HL-60 (cell line): ENCODE results near the gene CCDC87.

Experiments used
- DNase-seq, 2 experiments: peaks; one replicate each; pipeline ENCODE4 v3.0.0-alpha.2; 2010 to 2020; ENCODE audit warnings: low read depth in 1 of 2, low spot score in 1 of 2
- H3K27ac ChIP-seq: fragments of 250-450 bp; sonication (Bioruptor Pico); replicated peaks from 2 replicates; pipeline ENCODE4 v1.5.1; 2020; ENCODE audit warnings: mild to moderate bottlenecking, moderate library complexity
- H3K27me3 ChIP-seq: fragments of 250-450 bp; sonication (Bioruptor Pico); 2 replicates; pipeline ENCODE4 v1.5.1; 2021; ENCODE audit warnings: mild to moderate bottlenecking, moderate library complexity; ENCODE audit not compliant: insufficient read depth, poor library complexity, severe bottlenecking
- H3K4me3 ChIP-seq: replicated peaks from 2 replicates; pipeline ENCODE4 v1.5.1; 2011; ENCODE audit warnings: mild to moderate bottlenecking, control low read depth, low read length; ENCODE audit not compliant: insufficient read depth
- CTCF ChIP-seq: IDR thresholded peaks from one replicate; pipeline ENCODE4 v1.5.1; 2011; ENCODE audit warnings: low read length, control low read depth, inconsistent platforms; ENCODE audit not compliant: insufficient read depth
- GABPA ChIP-seq: IDR thresholded peaks from 2 replicates; pipeline ENCODE4 v1.6.1; 2012; ENCODE audit warnings: low read depth
- POLR2AphosphoS5 ChIP-seq: IDR thresholded peaks from 2 replicates; pipeline ENCODE4 v1.6.1; 2012; ENCODE audit warnings: low read depth
- REST ChIP-seq: IDR thresholded peaks from 2 replicates; pipeline ENCODE4 v1.6.1; 2012; ENCODE audit warnings: low read depth; ENCODE audit not compliant: insufficient replicate concordance
- SPI1 ChIP-seq: IDR thresholded peaks from 2 replicates; pipeline ENCODE4 v1.6.1; 2012; ENCODE audit warnings: low read depth, mild to moderate bottlenecking, borderline replicate concordance

Gene CCDC87

GRCh38 chr11:66561975-66562248 lies 31.0 kb downstream of the CCDC87 start:
- no peak for DNase-seq
- Histone ChIP-seq H3K27ac (no peak overlapping the region), H3K27me3 (peaks cover under 1% of the 10 kb centered on the region), H3K4me3 (no peak overlapping the region)
- TF ChIP-seq CTCF (no peak), POLR2AphosphoS5 (no peak), SPI1 (no peak), REST (no peak), GABPA (no peak)

GRCh38 chr11:66561178-66561974 lies 31.5 kb downstream of the CCDC87 start:
- no peak for DNase-seq
- Histone ChIP-seq H3K27ac (no peak overlapping the region), H3K27me3 (no peaks in the 10 kb centered on the region), H3K4me3 (no peak overlapping the region)
- TF ChIP-seq POLR2AphosphoS5 (no peak), SPI1 (no peak), REST (no peak), CTCF (no peak), GABPA (no peak)

GRCh38 chr11:66559866-66560676 lies 32.8 kb downstream of the CCDC87 start:
- TF ChIP-seq SPI1 = no peak
- TF ChIP-seq CTCF = no peak
- TF ChIP-seq GABPA = no peak
- no peak for TF ChIP-seq POLR2AphosphoS5
- Histone ChIP-seq H3K27ac (no peak overlapping the region), H3K4me3 (no peak overlapping the region), H3K27me3 (no peaks in the 10 kb centered on the region)
- DNase-seq = no peak
